Measurements from ENCODE around the gene ALK.

GRCh38 chr2:29382486-29382885 lies 538.9 kb downstream of the ALK start:
- TF ChIP-seq CTCF (IDR thresholded peaks at IDR 0.05), result no peak
- no peak for TF ChIP-seq POLR2A (IDR thresholded peaks at IDR 0.05)
